Activated naive CD8-positive, alpha-beta T cell treated with anti-CD3 and anti-CD28 coated beads for 36 hours (primary cell): ENCODE measurements around the gene UBE2R2. TPM values are rescaled to one million over a fixed set of nuclear protein-coding genes. Genes with fewer than 3 reads are reported as not detected.

ENCODE experiments used
- DNase-seq: peaks from one replicate; pipeline ENCODE4 v3.0.0; 2021
- H3K27ac Mint-ChIP-seq: one replicate; pipeline ENCODE4 v1.8.0; 2022; ENCODE audit warnings: mild to moderate bottlenecking, moderate library complexity, mixed read lengths
- H3K27me3 Mint-ChIP-seq: one replicate; pipeline ENCODE4 v1.8.0; 2022; ENCODE audit warnings: mild to moderate bottlenecking, mixed read lengths
- H3K36me3 Mint-ChIP-seq: one replicate; pipeline ENCODE4 v1.8.0; 2021; ENCODE audit warnings: mild to moderate bottlenecking, mixed read lengths
- H3K4me1 Mint-ChIP-seq: one replicate; pipeline ENCODE4 v1.8.0; 2021; ENCODE audit warnings: mixed read lengths
- H3K4me3 Mint-ChIP-seq: one replicate; pipeline ENCODE4 v1.8.0; 2022; ENCODE audit warnings: mild to moderate bottlenecking, moderate library complexity, mixed read lengths
- H3K9me3 Mint-ChIP-seq: one replicate; pipeline ENCODE4 v1.8.0; 2022; ENCODE audit warnings: mixed read lengths
- total RNA-seq, 2 experiments: library from RNA; stranded (reverse); gene quantifications; one replicate each; pipeline ENCODE4 v1.2.3, GENCODE V29; 2021

Gene UBE2R2
- total RNA-seq, 2 experiments from 2014 or later: 34.5 to 36.2 TPM

DNA sequence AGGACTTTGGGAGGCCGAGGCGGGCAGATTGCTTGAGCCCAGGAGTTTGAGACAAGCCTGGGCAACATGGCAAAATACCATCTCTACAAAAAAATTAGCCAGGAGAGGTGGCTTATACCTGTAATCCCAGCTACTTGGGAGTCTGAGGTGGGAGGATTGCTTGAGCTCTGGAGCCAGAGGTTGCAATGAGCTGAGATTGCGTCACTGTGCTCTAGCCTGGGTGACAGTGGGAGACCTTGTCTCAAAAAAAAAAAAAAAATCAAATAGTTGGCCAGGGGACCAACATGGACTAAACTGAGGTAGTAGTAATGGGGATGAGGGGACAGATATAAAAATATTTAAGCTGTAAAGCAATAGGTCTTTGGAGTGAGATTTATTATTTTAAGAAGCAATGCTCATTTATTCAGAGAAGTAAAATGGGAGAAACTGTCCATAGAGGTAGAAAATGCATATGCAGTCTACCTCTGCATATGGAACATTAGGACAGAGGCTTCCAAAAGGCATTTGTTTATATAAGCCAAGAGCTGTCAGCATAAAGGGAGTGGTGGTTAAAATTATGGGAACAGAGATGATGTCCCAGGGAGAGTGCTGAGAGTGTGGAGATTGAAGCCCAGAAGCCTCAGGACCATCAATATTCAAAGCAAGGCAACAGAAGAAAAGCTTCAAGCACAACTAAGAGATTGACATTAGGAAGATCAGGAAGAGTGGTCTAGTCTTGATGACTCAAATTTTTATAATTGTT is 98.1 kb downstream of the UBE2R2 start:
- H3K36me3 Mint-ChIP-seq: peaks cover 17% of the 10 kb centered on the region
- DNase-seq: no peak
- no peak overlapping the region for H3K27ac Mint-ChIP-seq
- H3K4me3 Mint-ChIP-seq: no peak overlapping the region
- no peaks in the 10 kb centered on the region for H3K9me3 Mint-ChIP-seq
- H3K4me1 Mint-ChIP-seq: no peaks in the 10 kb centered on the region
- no peaks in the 10 kb centered on the region for H3K27me3 Mint-ChIP-seq

- peaks cover 21% of the 10 kb centered on the region for H3K36me3 Mint-ChIP-seq
- H3K4me1 Mint-ChIP-seq: no peaks in the 10 kb centered on the region
- no peaks in the 10 kb centered on the region for H3K9me3 Mint-ChIP-seq
- peak overlapping the region; percentile 21 for H3K27ac Mint-ChIP-seq
- no peak overlapping the region for H3K4me3 Mint-ChIP-seq
- no peak for DNase-seq
- H3K27me3 Mint-ChIP-seq: no peaks in the 10 kb centered on the region
These were observed 100.1 kb downstream of the UBE2R2 start for GRCh38 chr9:33917036-33917435.

GRCh38 chr9:33919276-33919897 is 102.4 kb downstream of the UBE2R2 start:
- Mint-ChIP-seq H3K4me1 (no peaks in the 10 kb centered on the region), H3K9me3 (no peaks in the 10 kb centered on the region), H3K36me3 (peaks cover 18% of the 10 kb centered on the region), H3K27ac (peak overlapping the region; percentile 50), H3K27me3 (no peaks in the 10 kb centered on the region), H3K4me3 (no peak overlapping the region)
- DNase-seq: no peak

DNA sequence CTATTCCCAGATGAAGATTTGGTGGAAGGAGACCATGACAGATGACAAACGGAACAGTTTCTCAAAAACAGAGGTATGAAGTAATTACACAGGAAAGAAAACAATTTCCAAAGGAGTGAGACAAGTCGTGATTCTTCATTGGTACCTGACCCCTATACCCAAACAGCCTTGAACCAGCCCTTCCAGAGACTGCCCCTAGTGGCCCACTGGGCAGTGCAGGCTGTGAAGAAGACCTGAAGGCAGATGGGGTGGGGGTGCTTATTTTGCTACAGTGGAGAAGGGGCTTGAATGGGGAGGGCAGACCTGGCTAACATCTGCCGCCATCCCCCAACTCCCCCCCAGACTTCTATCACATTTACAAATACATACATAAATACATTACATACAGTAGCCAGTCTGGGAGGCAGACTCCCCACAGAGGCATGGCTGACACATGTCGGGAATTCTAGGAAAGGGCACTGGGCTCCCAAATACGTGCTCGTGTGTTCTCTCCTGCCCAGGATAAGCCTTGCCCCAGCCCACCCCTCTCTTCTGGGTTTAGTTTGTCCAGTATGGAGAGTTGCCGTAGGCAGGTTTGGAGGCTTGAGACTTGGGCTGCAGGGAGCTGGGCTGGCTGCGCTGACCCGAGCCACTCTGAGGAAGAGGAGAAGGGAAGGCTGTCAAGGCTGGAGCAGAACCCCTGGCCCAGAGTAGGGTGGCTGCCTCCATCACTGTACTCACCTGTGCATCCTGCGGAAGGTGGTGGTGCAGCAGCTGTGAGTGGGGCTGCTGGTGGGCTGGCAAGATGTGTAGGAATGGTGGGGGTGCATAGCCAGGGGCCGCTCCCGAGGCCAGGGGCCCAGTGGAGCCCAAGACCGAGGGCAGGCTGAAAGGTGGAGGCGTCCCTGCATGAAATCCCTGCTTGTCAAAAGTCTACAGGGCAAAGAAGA is 105.3 kb downstream of the UBE2R2 start:
- H3K9me3 Mint-ChIP-seq: no peaks in the 10 kb centered on the region
- no peak overlapping the region for H3K4me3 Mint-ChIP-seq
- H3K4me1 Mint-ChIP-seq: no peaks in the 10 kb centered on the region
- peak overlapping the region; percentile 8 for H3K27ac Mint-ChIP-seq
- H3K27me3 Mint-ChIP-seq: no peaks in the 10 kb centered on the region
- peak; percentile 30 for DNase-seq
- H3K36me3 Mint-ChIP-seq: peaks cover 13% of the 10 kb centered on the region

- H3K36me3 Mint-ChIP-seq: peaks cover 13% of the 10 kb centered on the region
- H3K4me3 Mint-ChIP-seq: no peak overlapping the region
- H3K9me3 Mint-ChIP-seq: no peaks in the 10 kb centered on the region
- no peak overlapping the region for H3K27ac Mint-ChIP-seq
- DNase-seq: no peak
- H3K4me1 Mint-ChIP-seq: no peaks in the 10 kb centered on the region
- H3K27me3 Mint-ChIP-seq: no peaks in the 10 kb centered on the region
These were observed 106.1 kb downstream of the UBE2R2 start for GRCh38 chr9:33923079-33923478.

- peaks cover 11% of the 10 kb centered on the region for H3K36me3 Mint-ChIP-seq
- H3K4me3 Mint-ChIP-seq: no peak overlapping the region
- no peaks in the 10 kb centered on the region for H3K27me3 Mint-ChIP-seq
These were observed 107.2 kb downstream of the UBE2R2 start for GRCh38 chr9:33923998-33924701.

DNA sequence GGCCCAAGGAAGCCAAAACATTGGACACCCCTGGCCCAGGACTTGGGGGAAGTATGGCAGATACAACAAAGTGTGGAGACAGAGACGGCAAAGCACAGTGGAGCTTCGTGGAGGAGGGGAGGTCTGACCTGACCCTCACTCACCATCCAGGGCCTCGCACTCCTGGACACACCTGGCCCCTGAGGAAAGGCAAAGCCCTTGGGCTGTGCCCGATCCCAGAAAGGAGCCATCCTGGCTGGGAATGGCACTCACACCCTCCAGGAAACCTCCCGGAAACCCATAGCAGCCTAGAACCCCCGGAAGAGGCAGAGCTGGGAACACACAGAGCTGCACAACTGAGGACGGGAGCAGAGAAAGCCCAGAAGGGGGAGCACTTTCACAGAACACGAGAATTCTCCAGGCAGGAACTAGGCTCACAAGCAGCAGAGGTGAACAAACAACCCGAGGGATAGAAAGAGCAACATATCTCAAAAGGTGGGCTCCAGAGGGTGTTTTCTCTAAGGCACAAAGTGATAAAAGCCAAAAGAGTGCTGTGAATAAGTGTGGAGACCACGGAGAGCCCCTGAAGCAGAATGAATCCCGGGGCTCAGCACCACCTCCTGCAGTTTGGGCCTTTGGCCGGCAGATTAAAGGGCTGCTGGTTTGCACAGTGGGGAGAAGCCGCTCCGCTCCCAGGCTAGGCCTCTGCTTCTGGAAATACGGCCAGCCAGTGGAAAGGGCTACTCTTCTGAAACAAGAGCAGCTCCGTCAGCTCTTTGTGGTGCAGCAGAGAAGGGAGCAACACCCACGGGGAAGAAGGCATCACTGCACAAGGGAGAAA is 108.2 kb downstream of the UBE2R2 start:
- peaks cover 7% of the 10 kb centered on the region for H3K36me3 Mint-ChIP-seq
- H3K27me3 Mint-ChIP-seq: no peaks in the 10 kb centered on the region
- no peaks in the 10 kb centered on the region for H3K9me3 Mint-ChIP-seq
- no peak overlapping the region for H3K4me3 Mint-ChIP-seq
- DNase-seq: no peak
- H3K27ac Mint-ChIP-seq: no peak overlapping the region
- no peaks in the 10 kb centered on the region for H3K4me1 Mint-ChIP-seq

More at GRCh38 chr9:33923998-33924701, 107.2 kb downstream of the UBE2R2 start:
- Mint-ChIP-seq H3K4me1 (no peaks in the 10 kb centered on the region), H3K27ac (no peak overlapping the region), H3K9me3 (no peaks in the 10 kb centered on the region)
- no peak for DNase-seq

GRCh38 chr9:33926746-33927485 is 110.0 kb downstream of the UBE2R2 start:
- Mint-ChIP-seq H3K4me1 (no peaks in the 10 kb centered on the region), H3K27me3 (no peaks in the 10 kb centered on the region), H3K9me3 (no peaks in the 10 kb centered on the region), H3K27ac (no peak overlapping the region), H3K36me3 (peaks cover 6% of the 10 kb centered on the region), H3K4me3 (no peak overlapping the region)
- no peak for DNase-seq

GRCh38 chr9:33927694-33928093 is 110.7 kb downstream of the UBE2R2 start:
- H3K4me3 Mint-ChIP-seq: no peak overlapping the region
- no peaks in the 10 kb centered on the region for H3K27me3 Mint-ChIP-seq
- H3K36me3 Mint-ChIP-seq: peaks cover 10% of the 10 kb centered on the region
- no peaks in the 10 kb centered on the region for H3K4me1 Mint-ChIP-seq
- H3K27ac Mint-ChIP-seq: no peak overlapping the region
- DNase-seq: no peak
- H3K9me3 Mint-ChIP-seq: no peaks in the 10 kb centered on the region

GRCh38 chr9:33931326-33931725 is 114.4 kb downstream of the UBE2R2 start:
- no peaks in the 10 kb centered on the region for H3K27me3 Mint-ChIP-seq
- H3K9me3 Mint-ChIP-seq: no peaks in the 10 kb centered on the region
- H3K36me3 Mint-ChIP-seq: peaks cover 11% of the 10 kb centered on the region
- H3K27ac Mint-ChIP-seq: peak overlapping the region; percentile 38
- no peaks in the 10 kb centered on the region for H3K4me1 Mint-ChIP-seq
- DNase-seq: no peak
- no peak overlapping the region for H3K4me3 Mint-ChIP-seq

GRCh38 chr9:33932078-33932807 is 115.3 kb downstream of the UBE2R2 start:
- Mint-ChIP-seq H3K4me3 (no peak overlapping the region), H3K27ac (no peak overlapping the region), H3K27me3 (no peaks in the 10 kb centered on the region), H3K4me1 (no peaks in the 10 kb centered on the region), H3K36me3 (peaks cover 15% of the 10 kb centered on the region), H3K9me3 (no peaks in the 10 kb centered on the region)
- no peak for DNase-seq

- H3K4me1 Mint-ChIP-seq: no peaks in the 10 kb centered on the region
- no peak for DNase-seq
- no peaks in the 10 kb centered on the region for H3K9me3 Mint-ChIP-seq
- no peak overlapping the region for H3K27ac Mint-ChIP-seq
- H3K36me3 Mint-ChIP-seq: peaks cover 21% of the 10 kb centered on the region
- no peak overlapping the region for H3K4me3 Mint-ChIP-seq
- H3K27me3 Mint-ChIP-seq: no peaks in the 10 kb centered on the region
These were observed 117.4 kb downstream of the UBE2R2 start for GRCh38 chr9:33934188-33934878.
